Measurements from ENCODE around the gene TLK2.

DNA sequence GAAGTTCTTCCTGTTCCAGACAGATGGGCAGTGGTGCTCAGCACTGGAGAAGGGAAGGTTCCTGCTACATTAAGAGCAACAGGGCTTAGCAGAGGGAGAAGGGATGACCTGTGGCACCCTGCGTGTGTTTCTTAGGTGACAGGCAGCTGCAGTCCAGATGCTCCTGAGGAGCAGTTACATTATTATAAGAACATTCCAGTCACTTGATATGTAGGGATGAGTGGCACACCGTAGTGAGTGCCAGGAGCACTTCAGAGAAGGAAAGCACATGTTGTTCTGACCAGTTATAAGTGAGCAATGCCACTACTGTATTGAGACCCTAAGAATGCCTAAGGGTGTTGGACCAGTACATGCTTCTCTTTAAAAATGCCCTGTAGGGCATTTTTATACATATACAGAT lies 108.9 kb downstream of the TLK2 start:
- TF ChIP-seq, protein P1, sequence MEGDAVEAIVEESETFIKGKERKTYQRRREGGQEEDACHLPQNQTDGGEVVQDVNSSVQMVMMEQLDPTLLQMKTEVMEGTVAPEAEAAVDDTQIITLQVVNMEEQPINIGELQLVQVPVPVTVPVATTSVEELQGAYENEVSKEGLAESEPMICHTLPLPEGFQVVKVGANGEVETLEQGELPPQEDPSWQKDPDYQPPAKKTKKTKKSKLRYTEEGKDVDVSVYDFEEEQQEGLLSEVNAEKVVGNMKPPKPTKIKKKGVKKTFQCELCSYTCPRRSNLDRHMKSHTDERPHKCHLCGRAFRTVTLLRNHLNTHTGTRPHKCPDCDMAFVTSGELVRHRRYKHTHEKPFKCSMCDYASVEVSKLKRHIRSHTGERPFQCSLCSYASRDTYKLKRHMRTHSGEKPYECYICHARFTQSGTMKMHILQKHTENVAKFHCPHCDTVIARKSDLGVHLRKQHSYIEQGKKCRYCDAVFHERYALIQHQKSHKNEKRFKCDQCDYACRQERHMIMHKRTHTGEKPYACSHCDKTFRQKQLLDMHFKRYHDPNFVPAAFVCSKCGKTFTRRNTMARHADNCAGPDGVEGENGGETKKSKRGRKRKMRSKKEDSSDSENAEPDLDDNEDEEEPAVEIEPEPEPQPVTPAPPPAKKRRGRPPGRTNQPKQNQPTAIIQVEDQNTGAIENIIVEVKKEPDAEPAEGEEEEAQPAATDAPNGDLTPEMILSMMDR (IDR thresholded peaks at IDR 0.05; ENCODE audit: low read length), result no peak
- TF ChIP-seq EZH2phosphoT487 (IDR thresholded peaks at IDR 0.05; ENCODE audit: low read length) (no peak), EZH2 (optimal IDR thresholded peaks at IDR 0.05; ENCODE audit: low read depth, low read length) (no peak)
